HepG2 (cell line): ENCODE measurements around the gene PRR19. TPM values are rescaled to one million over a fixed set of nuclear protein-coding genes. Genes with fewer than 3 reads are reported as not detected.
A peak's percentile ranks its signal among the peaks of the same experiment; 100 is the strongest.

ENCODE experiments used
- AGO1 ChIP-seq: fragments of 200-400 bp; formaldehyde crosslinking; IDR thresholded peaks from 2 replicates; pipeline ENCODE4 v1.6.1; 2017; ENCODE audit warnings: mild to moderate bottlenecking, low read depth, low read length, moderate library complexity; ENCODE audit not compliant: poor library complexity, severe bottlenecking
- ATF7 ChIP-seq, 2 experiments: fragments of 450-650 bp in 1 of 2; sonication (generic) in 1 of 2; formaldehyde crosslinking in 1 of 2; IDR thresholded peaks; 2 replicates each; pipeline versions ENCODE4 v1.4.0 to v1.6.1; 2016 to 2020; ENCODE audit warnings: antibody characterized with exemption in 1 of 2, mild to moderate bottlenecking in 1 of 2, missing genetic modification reagents in 1 of 2
- GABPA ChIP-seq, 2 experiments: IDR thresholded peaks; 2 replicates each; pipeline ENCODE4 v1.6.1; 2011 to 2016; ENCODE audit warnings: low read depth in 2 of 2, low read length in 1 of 2, missing biosample characterization in 1 of 2, missing genetic modification characterization in 1 of 2
- GTF3A ChIP-seq: sonication (generic); formaldehyde crosslinking; conservative IDR thresholded peaks from 2 replicates; pipeline ENCODE4 v1.4.0; 2020; ENCODE audit warnings: mild to moderate bottlenecking, missing genetic modification reagents
- HMG20A ChIP-seq: IDR thresholded peaks from 2 replicates; pipeline ENCODE4 v1.6.1; 2016; ENCODE audit warnings: borderline replicate concordance
- HNRNPL ChIP-seq: fragments of 200-400 bp; formaldehyde crosslinking; IDR thresholded peaks from 2 replicates; pipeline ENCODE4 v1.6.1; 2017; ENCODE audit warnings: mild to moderate bottlenecking, low read depth, low read length
- NCOA1 ChIP-seq: sonication (generic); formaldehyde crosslinking; IDR thresholded peaks from 2 replicates; pipeline ENCODE4 v1.9.0; 2021; ENCODE audit warnings: missing genetic modification reagents
- SAP130 ChIP-seq: IDR thresholded peaks from 2 replicates; pipeline ENCODE4 v1.6.1; 2016; ENCODE audit warnings: low read depth
- TCF12 ChIP-seq, 2 experiments: fragments of 450-650 bp in 1 of 2; sonication (generic) in 1 of 2; formaldehyde crosslinking in 1 of 2; IDR thresholded peaks; 2 replicates each; pipeline versions ENCODE4 v1.6.1 to v1.8.0; 2017 to 2022; ENCODE audit warnings: antibody characterized with exemption in 1 of 2, mild to moderate bottlenecking in 1 of 2, missing genetic modification reagents in 1 of 2, moderate library complexity in 1 of 2
- ZBTB7A ChIP-seq: sonication (generic); formaldehyde crosslinking; IDR thresholded peaks from 2 replicates; pipeline ENCODE4 v1.8.0; 2022; ENCODE audit warnings: mild to moderate bottlenecking, missing genetic modification reagents
- ZFP62 ChIP-seq: sonication (generic); formaldehyde crosslinking; IDR thresholded peaks from 2 replicates; pipeline ENCODE4 v1.4.0; 2020; ENCODE audit warnings: missing genetic modification reagents
- ZNF160 ChIP-seq: sonication (generic); formaldehyde crosslinking; IDR thresholded peaks from 2 replicates; pipeline ENCODE4 v1.8.0; 2022; ENCODE audit warnings: mild to moderate bottlenecking, inconsistent platforms, missing genetic modification reagents
- ZNF749 ChIP-seq: sonication (generic); formaldehyde crosslinking; IDR thresholded peaks from 2 replicates; pipeline ENCODE4 v1.8.0; 2022; ENCODE audit warnings: mild to moderate bottlenecking, missing genetic modification reagents, moderate library complexity, borderline replicate concordance
- ZNF788 ChIP-seq: sonication (generic); formaldehyde crosslinking; IDR thresholded peaks from 2 replicates; pipeline ENCODE4 v1.5.0; 2020; ENCODE audit warnings: mild to moderate bottlenecking, missing genetic modification reagents, borderline replicate concordance
- polyA plus RNA-seq, 8 experiments: library from polyadenylated mRNA; depleted of rRNA in 3 of 8; stranded (reverse) in 7 of 8; unstranded in 1 of 8; fragments of >200 nt; fragmentation: Illumina TruSeq in 4 of 8; extraction: Trizol in 4 of 8; gene quantifications; 2 replicates each; pipeline versions ENCODE4 v1.2.1 to v1.2.3, GENCODE V29; 2011 to 2016; ENCODE audit warnings: low read depth in 4 of 8, missing spikeins in 1 of 8, mixed read lengths in 1 of 8; ENCODE audit not compliant: insufficient read depth in 1 of 8
- total RNA-seq, 5 experiments: library from RNA; depleted of rRNA; stranded (reverse); fragments of >200 nt; fragmentation: Illumina TruSeq; extraction: Trizol; gene quantifications; 2 replicates each; pipeline ENCODE4 v1.2.3, GENCODE V29; 2016; ENCODE audit warnings: low read depth in 1 of 5
- TF ChIP-seq, protein P1 (sequence below): sonication (generic); formaldehyde crosslinking; IDR thresholded peaks from 2 replicates; pipeline ENCODE4 v1.4.0; 2020; ENCODE audit warnings: missing genetic modification reagents, mild to moderate bottlenecking, borderline replicate concordance
- TF ChIP-seq, protein P2 (sequence below): sonication (generic); formaldehyde crosslinking; conservative IDR thresholded peaks from 2 replicates; pipeline ENCODE4 v1.4.0; 2020; ENCODE audit warnings: missing genetic modification reagents
- TF ChIP-seq, protein P3 (sequence below): sonication (generic); formaldehyde crosslinking; IDR thresholded peaks from 2 replicates; pipeline ENCODE4 v1.4.0; 2020; ENCODE audit warnings: mild to moderate bottlenecking, missing genetic modification reagents
- TF ChIP-seq, protein P4 (sequence below): sonication (generic); formaldehyde crosslinking; IDR thresholded peaks from 2 replicates; pipeline ENCODE4 v1.5.0; 2020; ENCODE audit warnings: missing genetic modification reagents
- TF ChIP-seq, protein P5 (sequence below): conservative IDR thresholded peaks from 2 replicates; pipeline ENCODE4 v1.6.1; 2018; ENCODE audit warnings: missing genetic modification reagents

PRR19 gene
- total and polyA plus RNA-seq, 2 of the 13 experiments (the other 11 are each of a cell fraction or from before 2014, with no cell fraction given) = 0.21 to 0.33 TPM

DNA sequence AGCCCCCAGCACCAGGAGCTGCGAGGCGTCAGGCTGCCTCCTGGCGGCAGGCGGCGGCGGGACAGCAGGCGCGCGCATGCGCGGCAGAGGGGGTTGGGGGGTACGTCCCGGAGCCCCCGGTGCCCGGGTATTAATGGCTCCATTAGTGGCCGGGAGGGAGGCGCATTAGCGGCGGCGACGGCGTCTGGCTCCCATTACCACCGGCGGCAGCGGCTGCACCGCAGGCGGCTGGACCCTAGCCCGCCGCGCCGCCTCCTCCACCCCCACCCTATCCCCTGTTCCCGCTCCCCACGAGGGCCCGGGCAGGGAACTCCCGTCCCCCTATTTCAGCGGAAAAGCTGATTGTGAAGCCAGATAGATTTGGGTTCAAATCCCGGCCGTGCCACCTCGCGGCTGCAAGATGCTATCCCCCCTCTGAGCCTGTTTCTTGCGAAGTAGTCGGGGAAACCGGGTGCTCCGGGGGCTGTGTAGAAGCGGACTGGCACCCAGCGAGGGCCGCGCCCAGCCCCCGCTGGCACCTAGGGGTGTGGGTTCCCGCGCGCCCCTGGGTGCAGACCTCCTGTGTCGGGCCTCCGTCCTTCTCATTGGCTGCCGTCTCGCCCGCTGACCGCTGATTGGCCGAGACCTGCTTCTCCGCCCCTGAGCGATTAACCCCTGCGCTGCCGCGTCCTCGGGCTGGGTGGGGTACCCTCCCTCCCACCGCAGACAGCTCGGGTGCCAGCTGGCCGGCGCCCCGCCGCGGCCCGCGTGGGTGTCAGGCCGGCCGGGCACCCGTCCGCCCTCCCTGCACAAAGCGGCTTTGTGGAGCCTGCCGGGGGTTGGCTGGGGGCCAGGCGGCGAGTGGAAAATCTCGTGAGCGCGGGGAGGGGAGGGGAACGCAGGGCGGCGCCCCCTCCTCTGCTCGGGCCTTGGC is 21.8 kb upstream of the PRR19 start (continued):
- TF ChIP-seq, protein P1, sequence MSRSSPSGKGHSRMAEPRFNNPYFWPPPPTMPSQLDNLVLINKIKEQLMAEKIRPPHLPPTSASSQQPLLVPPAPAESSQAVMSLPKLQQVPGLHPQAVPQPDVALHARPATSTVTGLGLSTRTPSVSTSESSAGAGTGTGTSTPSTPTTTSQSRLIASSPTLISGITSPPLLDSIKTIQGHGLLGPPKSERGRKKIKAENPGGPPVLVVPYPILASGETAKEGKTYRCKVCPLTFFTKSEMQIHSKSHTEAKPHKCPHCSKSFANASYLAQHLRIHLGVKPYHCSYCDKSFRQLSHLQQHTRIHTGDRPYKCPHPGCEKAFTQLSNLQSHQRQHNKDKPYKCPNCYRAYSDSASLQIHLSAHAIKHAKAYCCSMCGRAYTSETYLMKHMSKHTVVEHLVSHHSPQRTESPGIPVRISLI = no peak
- TF ChIP-seq ATF7 (IDR thresholded peaks at IDR 0.05) (no peak), ATF7 (CRISPR knock-in tag; IDR thresholded peaks at IDR 0.05) (no peak), ZNF160 (CRISPR knock-in tag) (peak; percentile 51; the same call in 1 of the 2 replicates), ZFP62 (CRISPR knock-in tag) (no peak), TCF12 (IDR thresholded peaks at IDR 0.05) (no peak), TCF12 (CRISPR knock-in tag; IDR thresholded peaks at IDR 0.05) (no peak), ZBTB7A (CRISPR knock-in tag) (peak; percentile 95), SAP130 (CRISPR knock-in tag) (peak; percentile 67), ZNF749 (CRISPR knock-in tag) (no peak), HNRNPL (peak; percentile 99), AGO1 (peak; percentile 87), ZNF788 (CRISPR knock-in tag) (no peak), HMG20A (CRISPR knock-in tag) (no peak), NCOA1 (CRISPR knock-in tag) (no peak), GABPA (IDR thresholded peaks at IDR 0.05; ENCODE audit: low read depth, low read length) (no peak), GABPA (CRISPR knock-in tag; IDR thresholded peaks at IDR 0.05; ENCODE audit: low read depth) (no peak), GTF3A (no peak)
- TF ChIP-seq, protein P2, sequence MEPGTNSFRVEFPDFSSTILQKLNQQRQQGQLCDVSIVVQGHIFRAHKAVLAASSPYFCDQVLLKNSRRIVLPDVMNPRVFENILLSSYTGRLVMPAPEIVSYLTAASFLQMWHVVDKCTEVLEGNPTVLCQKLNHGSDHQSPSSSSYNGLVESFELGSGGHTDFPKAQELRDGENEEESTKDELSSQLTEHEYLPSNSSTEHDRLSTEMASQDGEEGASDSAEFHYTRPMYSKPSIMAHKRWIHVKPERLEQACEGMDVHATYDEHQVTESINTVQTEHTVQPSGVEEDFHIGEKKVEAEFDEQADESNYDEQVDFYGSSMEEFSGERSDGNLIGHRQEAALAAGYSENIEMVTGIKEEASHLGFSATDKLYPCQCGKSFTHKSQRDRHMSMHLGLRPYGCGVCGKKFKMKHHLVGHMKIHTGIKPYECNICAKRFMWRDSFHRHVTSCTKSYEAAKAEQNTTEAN (CRISPR knock-in tag) = no peak; the same call in 1 of the 2 replicates
- TF ChIP-seq, protein P3, sequence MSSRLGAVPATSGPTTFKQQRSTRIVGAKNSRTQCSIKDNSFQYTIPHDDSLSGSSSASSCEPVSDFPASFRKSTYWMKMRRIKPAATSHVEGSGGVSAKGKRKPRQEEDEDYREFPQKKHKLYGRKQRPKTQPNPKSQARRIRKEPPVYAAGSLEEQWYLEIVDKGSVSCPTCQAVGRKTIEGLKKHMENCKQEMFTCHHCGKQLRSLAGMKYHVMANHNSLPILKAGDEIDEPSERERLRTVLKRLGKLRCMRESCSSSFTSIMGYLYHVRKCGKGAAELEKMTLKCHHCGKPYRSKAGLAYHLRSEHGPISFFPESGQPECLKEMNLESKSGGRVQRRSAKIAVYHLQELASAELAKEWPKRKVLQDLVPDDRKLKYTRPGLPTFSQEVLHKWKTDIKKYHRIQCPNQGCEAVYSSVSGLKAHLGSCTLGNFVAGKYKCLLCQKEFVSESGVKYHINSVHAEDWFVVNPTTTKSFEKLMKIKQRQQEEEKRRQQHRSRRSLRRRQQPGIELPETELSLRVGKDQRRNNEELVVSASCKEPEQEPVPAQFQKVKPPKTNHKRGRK = no peak
- TF ChIP-seq, protein P4, sequence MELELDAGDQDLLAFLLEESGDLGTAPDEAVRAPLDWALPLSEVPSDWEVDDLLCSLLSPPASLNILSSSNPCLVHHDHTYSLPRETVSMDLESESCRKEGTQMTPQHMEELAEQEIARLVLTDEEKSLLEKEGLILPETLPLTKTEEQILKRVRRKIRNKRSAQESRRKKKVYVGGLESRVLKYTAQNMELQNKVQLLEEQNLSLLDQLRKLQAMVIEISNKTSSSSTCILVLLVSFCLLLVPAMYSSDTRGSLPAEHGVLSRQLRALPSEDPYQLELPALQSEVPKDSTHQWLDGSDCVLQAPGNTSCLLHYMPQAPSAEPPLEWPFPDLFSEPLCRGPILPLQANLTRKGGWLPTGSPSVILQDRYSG (CRISPR knock-in tag) = peak; percentile 31; the same call in 1 of the 2 replicates
- TF ChIP-seq, protein P5, sequence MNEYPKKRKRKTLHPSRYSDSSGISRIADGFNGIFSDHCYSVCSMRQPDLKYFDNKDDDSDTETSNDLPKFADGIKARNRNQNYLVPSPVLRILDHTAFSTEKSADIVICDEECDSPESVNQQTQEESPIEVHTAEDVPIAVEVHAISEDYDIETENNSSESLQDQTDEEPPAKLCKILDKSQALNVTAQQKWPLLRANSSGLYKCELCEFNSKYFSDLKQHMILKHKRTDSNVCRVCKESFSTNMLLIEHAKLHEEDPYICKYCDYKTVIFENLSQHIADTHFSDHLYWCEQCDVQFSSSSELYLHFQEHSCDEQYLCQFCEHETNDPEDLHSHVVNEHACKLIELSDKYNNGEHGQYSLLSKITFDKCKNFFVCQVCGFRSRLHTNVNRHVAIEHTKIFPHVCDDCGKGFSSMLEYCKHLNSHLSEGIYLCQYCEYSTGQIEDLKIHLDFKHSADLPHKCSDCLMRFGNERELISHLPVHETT (CRISPR knock-in tag) = no peak; the same call in 1 of the 2 replicates
